Measurements from ENCODE around the gene SYT8. TPM values are rescaled to one million over a fixed set of nuclear protein-coding genes. Genes with fewer than 3 reads are reported as not detected.

SYT8 gene
- total and polyA plus RNA-seq, 2 experiments from 2014 or later, result not detected

DNA sequence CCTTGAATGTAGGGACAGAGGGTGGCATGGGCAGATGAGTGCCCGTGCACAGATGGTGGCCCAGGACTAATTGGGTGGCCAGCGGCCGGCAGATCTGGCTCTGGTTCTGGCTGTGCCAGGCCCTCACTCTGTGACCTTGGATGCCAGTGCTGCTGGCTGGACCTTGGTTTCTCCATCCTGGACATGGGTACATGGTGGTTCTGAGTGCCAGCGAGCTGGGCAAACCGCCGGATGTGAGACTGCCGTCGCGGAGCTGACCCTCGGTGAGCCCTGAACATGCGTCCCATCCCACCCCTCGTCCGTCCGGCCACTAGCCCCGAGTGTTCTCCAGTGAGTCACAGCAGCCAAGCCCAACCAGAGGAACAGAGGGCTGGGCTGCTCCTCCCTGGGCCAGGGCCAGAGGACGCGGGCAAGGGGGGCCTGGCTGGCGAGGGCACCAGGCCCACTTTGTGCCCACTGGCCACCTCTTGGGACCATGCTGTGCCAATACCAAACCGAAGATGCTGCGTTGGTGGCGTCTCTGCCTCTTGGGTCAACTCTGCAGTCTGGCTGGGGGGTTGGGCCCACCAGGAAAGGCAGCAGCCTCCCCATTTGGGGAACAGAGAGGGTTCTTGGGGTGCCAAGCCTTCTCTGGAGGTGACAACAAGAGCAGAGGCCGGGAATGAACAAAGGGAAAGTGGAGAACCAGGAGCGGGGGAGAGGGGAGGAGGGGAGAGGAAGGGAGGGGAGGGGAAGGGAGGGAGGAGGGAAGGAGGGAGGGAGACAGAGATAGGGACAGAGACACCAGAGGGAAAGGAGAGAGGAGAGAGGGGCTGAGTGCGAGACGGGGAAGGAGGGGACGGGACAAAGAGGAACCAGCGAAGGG, 28.8 kb downstream of the SYT8 start (continued):
- TF ChIP-seq NANOG (IDR thresholded peaks at IDR 0.05; ENCODE audit: borderline replicate concordance), result no peak
- TF ChIP-seq EZH2 (IDR thresholded peaks at IDR 0.05; ENCODE audit: low read depth, unreplicated experiment), result no peak
- TF ChIP-seq, protein P1, sequence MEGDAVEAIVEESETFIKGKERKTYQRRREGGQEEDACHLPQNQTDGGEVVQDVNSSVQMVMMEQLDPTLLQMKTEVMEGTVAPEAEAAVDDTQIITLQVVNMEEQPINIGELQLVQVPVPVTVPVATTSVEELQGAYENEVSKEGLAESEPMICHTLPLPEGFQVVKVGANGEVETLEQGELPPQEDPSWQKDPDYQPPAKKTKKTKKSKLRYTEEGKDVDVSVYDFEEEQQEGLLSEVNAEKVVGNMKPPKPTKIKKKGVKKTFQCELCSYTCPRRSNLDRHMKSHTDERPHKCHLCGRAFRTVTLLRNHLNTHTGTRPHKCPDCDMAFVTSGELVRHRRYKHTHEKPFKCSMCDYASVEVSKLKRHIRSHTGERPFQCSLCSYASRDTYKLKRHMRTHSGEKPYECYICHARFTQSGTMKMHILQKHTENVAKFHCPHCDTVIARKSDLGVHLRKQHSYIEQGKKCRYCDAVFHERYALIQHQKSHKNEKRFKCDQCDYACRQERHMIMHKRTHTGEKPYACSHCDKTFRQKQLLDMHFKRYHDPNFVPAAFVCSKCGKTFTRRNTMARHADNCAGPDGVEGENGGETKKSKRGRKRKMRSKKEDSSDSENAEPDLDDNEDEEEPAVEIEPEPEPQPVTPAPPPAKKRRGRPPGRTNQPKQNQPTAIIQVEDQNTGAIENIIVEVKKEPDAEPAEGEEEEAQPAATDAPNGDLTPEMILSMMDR (conservative IDR thresholded peaks at IDR 0.05; ENCODE audit: low read depth in 2 of 2), result no peak
- TF ChIP-seq, protein P2, sequence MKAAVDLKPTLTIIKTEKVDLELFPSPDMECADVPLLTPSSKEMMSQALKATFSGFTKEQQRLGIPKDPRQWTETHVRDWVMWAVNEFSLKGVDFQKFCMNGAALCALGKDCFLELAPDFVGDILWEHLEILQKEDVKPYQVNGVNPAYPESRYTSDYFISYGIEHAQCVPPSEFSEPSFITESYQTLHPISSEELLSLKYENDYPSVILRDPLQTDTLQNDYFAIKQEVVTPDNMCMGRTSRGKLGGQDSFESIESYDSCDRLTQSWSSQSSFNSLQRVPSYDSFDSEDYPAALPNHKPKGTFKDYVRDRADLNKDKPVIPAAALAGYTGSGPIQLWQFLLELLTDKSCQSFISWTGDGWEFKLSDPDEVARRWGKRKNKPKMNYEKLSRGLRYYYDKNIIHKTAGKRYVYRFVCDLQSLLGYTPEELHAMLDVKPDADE (IDR thresholded peaks at IDR 0.05), result no peak

DNA sequence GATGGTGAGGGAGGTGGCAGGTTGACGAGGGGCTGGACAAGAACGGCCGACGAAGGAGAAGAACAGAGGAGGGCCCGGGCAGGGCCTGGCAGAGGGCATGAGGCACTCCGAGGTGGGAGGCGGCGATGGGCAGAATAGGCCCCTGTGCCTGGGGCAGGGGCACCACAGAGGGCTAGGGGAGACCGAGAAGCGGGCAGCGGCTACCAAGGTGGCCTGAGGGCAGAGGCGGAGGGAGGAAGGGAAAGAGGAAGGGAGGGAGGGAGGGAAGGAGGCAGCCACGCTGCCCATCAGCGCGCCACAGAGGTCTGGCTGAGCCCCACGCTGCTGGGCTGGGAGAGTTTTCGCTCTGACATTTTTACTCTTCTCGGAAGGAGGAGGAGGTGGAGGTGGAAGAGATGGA, 29.4 kb downstream of the SYT8 start:
- Histone ChIP-seq H3K9me2 (ENCODE audit: insufficient read depth) (no peaks in the 10 kb centered on the region), H3K4me3 (no peak overlapping the region), H3K27ac (ENCODE audit: low read depth) (no peak overlapping the region), H3K4me2 (no peak overlapping the region), H3K4me1 (ENCODE audit: insufficient read depth) (no peaks in the 10 kb centered on the region), H3K79me2 (replicated peaks; ENCODE audit: insufficient read depth) (no peaks in the 10 kb centered on the region), H3F3A (replicated peaks; ENCODE audit: low read depth) (no peaks in the 10 kb centered on the region), H3K36me3 (ENCODE audit: insufficient read depth) (no peaks in the 10 kb centered on the region), H3K27me3 (ENCODE audit: insufficient read depth) (no peaks in the 10 kb centered on the region), H4K20me1 (replicated peaks; ENCODE audit: insufficient read depth) (no peaks in the 10 kb centered on the region), H2AFZ (no peak overlapping the region)
- Mint-ChIP-seq H3K27me3 (ENCODE audit: insufficient read depth, low read depth, poor library complexity) (peaks cover 5% of the 10 kb centered on the region), H3K9me3 (no peaks in the 10 kb centered on the region), H3K4me3 (no peak overlapping the region), H3K36me3 (ENCODE audit: low read depth) (no peaks in the 10 kb centered on the region), H3K27ac (no peak overlapping the region), H3K4me1 (no peaks in the 10 kb centered on the region)
- ATAC-seq (no peak), DNase-seq (ENCODE audit: low spot score) (no peak)
- TF ChIP-seq, protein P3, sequence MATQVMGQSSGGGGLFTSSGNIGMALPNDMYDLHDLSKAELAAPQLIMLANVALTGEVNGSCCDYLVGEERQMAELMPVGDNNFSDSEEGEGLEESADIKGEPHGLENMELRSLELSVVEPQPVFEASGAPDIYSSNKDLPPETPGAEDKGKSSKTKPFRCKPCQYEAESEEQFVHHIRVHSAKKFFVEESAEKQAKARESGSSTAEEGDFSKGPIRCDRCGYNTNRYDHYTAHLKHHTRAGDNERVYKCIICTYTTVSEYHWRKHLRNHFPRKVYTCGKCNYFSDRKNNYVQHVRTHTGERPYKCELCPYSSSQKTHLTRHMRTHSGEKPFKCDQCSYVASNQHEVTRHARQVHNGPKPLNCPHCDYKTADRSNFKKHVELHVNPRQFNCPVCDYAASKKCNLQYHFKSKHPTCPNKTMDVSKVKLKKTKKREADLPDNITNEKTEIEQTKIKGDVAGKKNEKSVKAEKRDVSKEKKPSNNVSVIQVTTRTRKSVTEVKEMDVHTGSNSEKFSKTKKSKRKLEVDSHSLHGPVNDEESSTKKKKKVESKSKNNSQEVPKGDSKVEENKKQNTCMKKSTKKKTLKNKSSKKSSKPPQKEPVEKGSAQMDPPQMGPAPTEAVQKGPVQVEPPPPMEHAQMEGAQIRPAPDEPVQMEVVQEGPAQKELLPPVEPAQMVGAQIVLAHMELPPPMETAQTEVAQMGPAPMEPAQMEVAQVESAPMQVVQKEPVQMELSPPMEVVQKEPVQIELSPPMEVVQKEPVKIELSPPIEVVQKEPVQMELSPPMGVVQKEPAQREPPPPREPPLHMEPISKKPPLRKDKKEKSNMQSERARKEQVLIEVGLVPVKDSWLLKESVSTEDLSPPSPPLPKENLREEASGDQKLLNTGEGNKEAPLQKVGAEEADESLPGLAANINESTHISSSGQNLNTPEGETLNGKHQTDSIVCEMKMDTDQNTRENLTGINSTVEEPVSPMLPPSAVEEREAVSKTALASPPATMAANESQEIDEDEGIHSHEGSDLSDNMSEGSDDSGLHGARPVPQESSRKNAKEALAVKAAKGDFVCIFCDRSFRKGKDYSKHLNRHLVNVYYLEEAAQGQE (IDR thresholded peaks at IDR 0.05; ENCODE audit: unreplicated experiment), result no peak
- TF ChIP-seq EZH2 (IDR thresholded peaks at IDR 0.05; ENCODE audit: low read depth, unreplicated experiment) (no peak), CREB1 (CRISPR knock-in tag; IDR thresholded peaks at IDR 0.05; ENCODE audit: low read depth) (no peak), POLR2AphosphoS5 (IDR thresholded peaks at IDR 0.05; ENCODE audit: low read depth) (no peak), EZH2phosphoT487 (IDR thresholded peaks at IDR 0.05; ENCODE audit: unreplicated experiment) (no peak), ZNF331 (CRISPR knock-in tag; IDR thresholded peaks at IDR 0.05; ENCODE audit: low read depth) (no peak)
- TF ChIP-seq, protein P1 (conservative IDR thresholded peaks at IDR 0.05; ENCODE audit: low read depth in 2 of 2), result no peak

Data from GM23338 (cell line).